Muscle layer of duodenum (tissue), 2 donors: ENCODE measurements around the gene ABCC3.
A peak's percentile ranks its signal among the peaks of the same experiment; 100 is the strongest.

Source experiments
- H3K27ac ChIP-seq: one replicate; pipeline ENCODE4 v1.7.0; 2013; ENCODE audit warnings: mild to moderate bottlenecking, low read length
- H3K27me3 ChIP-seq: one replicate; pipeline ENCODE4 v1.7.0; 2013; ENCODE audit warnings: low read depth, mild to moderate bottlenecking, control low read depth, low read length
- H3K36me3 ChIP-seq, 2 donors: one replicate each; pipeline ENCODE4 v1.7.0; 2013; ENCODE audit warnings: low read length in 2 of 2, control low read depth in 1 of 2, mild to moderate bottlenecking in 1 of 2; ENCODE audit not compliant: insufficient read depth in 2 of 2, control insufficient read depth in 1 of 2
- H3K4me1 ChIP-seq, 2 donors: one replicate each; pipeline ENCODE4 v1.7.0; 2013; ENCODE audit warnings: low read length in 2 of 2, mild to moderate bottlenecking in 2 of 2, control low read depth in 1 of 2, moderate library complexity in 1 of 2; ENCODE audit not compliant: insufficient read depth in 2 of 2, control insufficient read depth in 1 of 2
- H3K4me3 ChIP-seq, 2 donors: one replicate each; pipeline ENCODE4 v1.7.0; 2013; ENCODE audit warnings: low read length in 2 of 2, low read depth in 1 of 2, mild to moderate bottlenecking in 1 of 2
- H3K9me3 ChIP-seq, 2 donors: one replicate each; pipeline ENCODE4 v1.7.0; 2013; ENCODE audit warnings: low read length in 2 of 2, control low read depth in 1 of 2, mild to moderate bottlenecking in 1 of 2; ENCODE audit not compliant: control insufficient read depth in 1 of 2
- donor health status: healthy.

Gene ABCC3, protein sequence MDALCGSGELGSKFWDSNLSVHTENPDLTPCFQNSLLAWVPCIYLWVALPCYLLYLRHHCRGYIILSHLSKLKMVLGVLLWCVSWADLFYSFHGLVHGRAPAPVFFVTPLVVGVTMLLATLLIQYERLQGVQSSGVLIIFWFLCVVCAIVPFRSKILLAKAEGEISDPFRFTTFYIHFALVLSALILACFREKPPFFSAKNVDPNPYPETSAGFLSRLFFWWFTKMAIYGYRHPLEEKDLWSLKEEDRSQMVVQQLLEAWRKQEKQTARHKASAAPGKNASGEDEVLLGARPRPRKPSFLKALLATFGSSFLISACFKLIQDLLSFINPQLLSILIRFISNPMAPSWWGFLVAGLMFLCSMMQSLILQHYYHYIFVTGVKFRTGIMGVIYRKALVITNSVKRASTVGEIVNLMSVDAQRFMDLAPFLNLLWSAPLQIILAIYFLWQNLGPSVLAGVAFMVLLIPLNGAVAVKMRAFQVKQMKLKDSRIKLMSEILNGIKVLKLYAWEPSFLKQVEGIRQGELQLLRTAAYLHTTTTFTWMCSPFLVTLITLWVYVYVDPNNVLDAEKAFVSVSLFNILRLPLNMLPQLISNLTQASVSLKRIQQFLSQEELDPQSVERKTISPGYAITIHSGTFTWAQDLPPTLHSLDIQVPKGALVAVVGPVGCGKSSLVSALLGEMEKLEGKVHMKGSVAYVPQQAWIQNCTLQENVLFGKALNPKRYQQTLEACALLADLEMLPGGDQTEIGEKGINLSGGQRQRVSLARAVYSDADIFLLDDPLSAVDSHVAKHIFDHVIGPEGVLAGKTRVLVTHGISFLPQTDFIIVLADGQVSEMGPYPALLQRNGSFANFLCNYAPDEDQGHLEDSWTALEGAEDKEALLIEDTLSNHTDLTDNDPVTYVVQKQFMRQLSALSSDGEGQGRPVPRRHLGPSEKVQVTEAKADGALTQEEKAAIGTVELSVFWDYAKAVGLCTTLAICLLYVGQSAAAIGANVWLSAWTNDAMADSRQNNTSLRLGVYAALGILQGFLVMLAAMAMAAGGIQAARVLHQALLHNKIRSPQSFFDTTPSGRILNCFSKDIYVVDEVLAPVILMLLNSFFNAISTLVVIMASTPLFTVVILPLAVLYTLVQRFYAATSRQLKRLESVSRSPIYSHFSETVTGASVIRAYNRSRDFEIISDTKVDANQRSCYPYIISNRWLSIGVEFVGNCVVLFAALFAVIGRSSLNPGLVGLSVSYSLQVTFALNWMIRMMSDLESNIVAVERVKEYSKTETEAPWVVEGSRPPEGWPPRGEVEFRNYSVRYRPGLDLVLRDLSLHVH (N-terminal part only)

DNA sequence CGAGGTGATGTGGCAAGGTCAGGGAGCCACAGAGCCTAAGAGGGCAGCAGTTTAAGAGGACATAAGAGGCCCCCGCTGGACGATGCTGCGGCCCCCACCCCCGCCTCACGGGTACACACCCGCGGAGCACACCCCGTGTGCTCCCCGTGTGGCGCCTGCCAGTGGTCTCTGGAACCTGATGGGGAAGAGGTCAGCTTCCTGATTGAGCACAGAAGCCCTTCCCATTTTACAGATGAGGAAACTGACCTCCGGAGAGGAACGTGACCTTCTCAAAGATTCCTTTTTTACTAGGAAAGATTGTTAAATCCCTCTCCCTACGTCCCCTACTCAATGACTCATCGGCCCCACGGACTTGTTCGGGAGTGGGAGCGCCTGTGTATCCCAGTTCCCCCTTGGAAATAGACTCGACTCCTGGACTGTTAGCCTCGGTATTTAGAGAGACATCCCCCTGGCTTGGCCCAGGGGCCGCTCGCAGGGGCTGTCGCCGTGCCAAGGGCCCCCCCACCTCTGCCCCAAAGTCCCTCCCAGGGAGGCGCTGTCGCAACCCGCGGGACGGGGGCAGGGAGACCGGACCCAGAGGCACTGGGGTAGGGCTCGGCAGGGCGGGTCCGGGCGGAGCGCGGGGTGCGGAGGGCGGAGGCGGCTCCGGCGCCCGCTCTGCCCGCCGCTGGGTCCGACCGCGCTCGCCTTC, at the start of gene ABCC3:
TSS of gene ABCC3 (plus strand) at position 658 of the 691 bp plus-strand sequence. CDS start 56 bp downstream, outside the sequence.
- Histone ChIP-seq H3K27ac (peak within 1 kb of the TSS; percentile 28), H3K9me3 (no peaks in the 10 kb centered on the region), H3K4me3 (peak within 1 kb of the TSS; percentile 50 to 58), H3K36me3 (no peaks in the 10 kb centered on the region), H3K27me3 (peaks cover 12% of the 10 kb centered on the region), H3K4me1 (peaks cover 13 to 18% of the 10 kb centered on the region in 2 donors)

- Histone ChIP-seq H3K4me1 (peaks cover 11 to 21% of the 10 kb centered on the region in 2 donors), H3K9me3 (no peaks in the 10 kb centered on the region), H3K4me3 (no peak overlapping the region), H3K36me3 (no peaks in the 10 kb centered on the region), H3K27ac (no peak overlapping the region), H3K27me3 (no peaks in the 10 kb centered on the region)
Observed at GRCh38 chr17:50585346-50585745, 49.3 kb upstream of the ABCC3 start.

DNA sequence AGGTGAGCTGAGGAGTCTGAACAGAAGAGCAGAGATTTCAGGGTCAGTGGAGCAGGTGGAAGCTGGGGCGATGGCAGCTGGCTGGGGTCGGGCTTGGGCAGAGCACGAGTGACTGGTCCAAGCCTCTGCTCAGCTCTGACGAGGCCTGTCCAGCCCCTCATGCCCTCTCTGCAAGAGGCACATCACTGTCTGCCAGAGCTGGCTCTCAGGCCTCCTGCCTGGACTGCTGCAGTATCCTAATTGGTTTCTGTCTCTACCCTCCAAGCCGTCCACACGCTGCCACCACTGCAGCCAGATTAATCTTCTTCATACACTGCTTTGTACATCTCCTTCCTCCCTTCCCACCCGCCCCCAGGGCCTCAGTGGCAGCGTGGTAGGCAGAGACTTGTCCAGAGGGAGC, 48.8 kb upstream of the ABCC3 start:
- Histone ChIP-seq H3K36me3 (no peaks in the 10 kb centered on the region), H3K4me3 (no peak overlapping the region), H3K27ac (no peak overlapping the region), H3K9me3 (no peaks in the 10 kb centered on the region), H3K4me1 (peaks cover 11 to 26% of the 10 kb centered on the region in 2 donors), H3K27me3 (no peaks in the 10 kb centered on the region)

DNA sequence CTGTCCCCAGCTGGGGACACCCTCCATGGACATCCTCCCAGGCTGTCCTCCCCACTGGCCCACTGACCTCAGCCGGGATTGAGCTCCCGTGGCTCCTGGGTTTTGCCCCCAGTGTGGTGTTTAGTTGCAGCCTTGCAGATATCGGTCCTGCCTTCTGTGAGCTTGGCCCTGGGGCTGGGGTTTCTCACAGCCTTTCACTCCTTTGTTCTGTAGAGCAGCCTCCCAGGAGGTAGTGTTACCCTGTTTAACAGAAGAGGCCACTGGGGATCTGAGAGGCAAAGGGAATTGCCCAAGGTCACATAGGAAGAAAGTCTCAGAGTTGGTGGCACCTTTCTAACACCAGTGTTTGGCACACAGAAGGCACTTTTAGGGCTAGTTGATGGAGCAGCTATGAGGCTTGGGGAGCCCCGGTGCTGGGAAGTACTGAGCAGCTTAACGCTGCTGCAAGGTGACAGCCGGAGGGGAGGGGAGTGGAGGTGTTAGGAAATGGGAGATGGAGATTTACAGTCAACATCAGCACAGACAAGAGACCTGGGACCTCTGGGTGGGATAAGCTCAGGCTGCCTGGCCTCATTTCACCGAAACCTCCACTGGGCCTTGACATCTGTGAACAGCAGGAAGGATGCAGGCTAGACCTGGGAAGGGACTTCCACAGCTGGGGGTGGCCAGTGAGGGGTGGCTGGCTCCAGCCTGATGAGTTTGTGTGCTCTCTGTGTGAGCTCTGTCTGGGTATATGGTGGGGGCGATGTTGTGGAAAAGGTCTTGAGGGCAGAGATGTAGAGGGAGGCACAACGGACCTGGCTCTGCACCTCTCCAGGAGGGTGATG, 48.0 kb upstream of the ABCC3 start:
- Histone ChIP-seq H3K27me3 (no peaks in the 10 kb centered on the region), H3K4me3 (no peak overlapping the region), H3K4me1 (peaks cover 11 to 26% of the 10 kb centered on the region in 2 donors), H3K36me3 (no peaks in the 10 kb centered on the region), H3K27ac (no peak overlapping the region), H3K9me3 (no peaks in the 10 kb centered on the region)

GRCh38 chr17:50587571-50587970, 47.1 kb upstream of the ABCC3 start:
- H3K4me1 ChIP-seq = peaks cover 11 to 26% of the 10 kb centered on the region in 2 donors
- no peaks in the 10 kb centered on the region for H3K36me3 ChIP-seq
- H3K4me3 ChIP-seq = no peak overlapping the region
- H3K27ac ChIP-seq = no peak overlapping the region
- H3K9me3 ChIP-seq = no peaks in the 10 kb centered on the region
- H3K27me3 ChIP-seq = no peaks in the 10 kb centered on the region

DNA sequence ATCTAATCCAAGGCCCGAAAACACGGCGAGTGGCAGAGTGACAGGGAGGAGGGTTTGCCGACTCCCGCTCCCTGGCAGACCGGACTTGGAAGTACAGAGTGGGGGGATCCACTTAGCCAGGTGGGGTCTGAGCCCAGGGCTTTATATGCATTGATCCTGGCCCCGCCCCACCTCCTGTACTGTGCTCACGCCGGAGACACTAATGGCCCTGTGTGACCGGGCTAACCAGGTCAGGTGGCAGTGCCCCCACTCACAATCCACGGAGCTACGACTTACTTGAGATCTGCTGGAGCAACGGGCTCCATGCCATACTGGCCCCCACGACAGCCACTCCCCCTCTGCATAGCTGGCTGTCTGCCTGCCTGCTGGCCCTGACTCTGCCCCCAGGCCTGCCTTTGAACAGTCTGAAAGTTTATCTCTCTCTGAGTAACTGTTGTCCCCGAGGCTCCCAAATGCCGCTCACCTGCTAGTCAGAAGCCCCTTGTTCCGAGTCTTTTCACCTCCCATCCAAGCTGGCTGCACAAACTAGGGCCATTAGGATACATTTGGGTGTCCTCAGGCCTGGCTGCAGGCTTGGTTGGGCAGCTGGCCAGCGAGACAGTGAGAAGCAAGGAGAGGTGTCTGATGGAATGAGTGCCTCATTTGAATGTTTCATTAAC, 46.2 kb upstream of the ABCC3 start:
- Histone ChIP-seq H3K27me3 (no peaks in the 10 kb centered on the region), H3K4me3 (no peak overlapping the region), H3K36me3 (no peaks in the 10 kb centered on the region), H3K4me1 (peaks cover 11 to 26% of the 10 kb centered on the region in 2 donors), H3K27ac (no peak overlapping the region), H3K9me3 (no peaks in the 10 kb centered on the region)

DNA sequence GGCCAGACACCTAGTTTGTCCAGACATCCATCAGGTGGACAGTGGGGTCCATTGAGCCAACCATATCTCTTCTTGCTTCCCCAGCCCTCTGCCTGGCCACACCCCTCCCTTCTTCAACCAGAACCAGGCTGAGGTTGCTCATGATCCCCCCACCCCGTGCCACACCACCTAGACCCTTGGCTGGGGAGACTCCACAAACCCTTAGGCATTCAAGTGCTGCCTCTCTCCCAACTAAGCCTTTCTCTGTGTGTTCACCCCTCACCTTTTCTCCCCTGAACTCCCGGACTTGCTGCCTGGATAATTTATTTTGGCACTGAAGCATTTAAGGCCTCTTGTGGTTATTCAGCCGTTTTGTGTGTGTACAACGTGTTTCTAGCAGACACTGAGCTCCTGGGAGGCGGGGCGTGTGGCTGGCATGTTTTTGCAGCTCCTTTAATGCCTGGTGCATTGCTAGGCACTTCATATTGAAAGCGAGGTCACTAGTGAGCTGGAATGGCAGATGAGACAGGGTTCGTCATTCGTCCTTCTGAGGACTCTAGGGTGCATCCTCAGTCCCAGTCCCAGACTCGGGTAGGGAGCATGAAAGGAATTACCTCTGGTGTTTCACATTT, 45.5 kb upstream of the ABCC3 start:
- Histone ChIP-seq H3K27me3 (no peaks in the 10 kb centered on the region), H3K4me3 (no peak overlapping the region), H3K27ac (no peak overlapping the region), H3K9me3 (no peaks in the 10 kb centered on the region), H3K4me1 (peaks cover 11 to 26% of the 10 kb centered on the region in 2 donors), H3K36me3 (no peaks in the 10 kb centered on the region)

GRCh38 chr17:50590946-50591737, 43.5 kb upstream of the ABCC3 start:
- H3K36me3 ChIP-seq = no peaks in the 10 kb centered on the region
- no peaks in the 10 kb centered on the region for H3K27me3 ChIP-seq

GRCh38 chr17:50593321-50593720, 41.4 kb upstream of the ABCC3 start:
- no peak overlapping the region for H3K27ac ChIP-seq
- H3K36me3 ChIP-seq = no peaks in the 10 kb centered on the region
- no peaks in the 10 kb centered on the region for H3K9me3 ChIP-seq
- H3K4me1 ChIP-seq = peaks cover 11 to 24% of the 10 kb centered on the region in 2 donors
- no peak overlapping the region for H3K4me3 ChIP-seq
- no peaks in the 10 kb centered on the region for H3K27me3 ChIP-seq

More at GRCh38 chr17:50590946-50591737, 43.5 kb upstream of the ABCC3 start:
- Histone ChIP-seq H3K9me3 (no peaks in the 10 kb centered on the region), H3K27ac (no peak overlapping the region), H3K4me1 (peaks cover 11 to 26% of the 10 kb centered on the region in 2 donors), H3K4me3 (no peak overlapping the region)
